Amniotic stem cell (primary cell): Measurements from ENCODE around the gene YKT6.

Source experiments
- DNase-seq: peaks from one replicate; lab custom pipeline; 2025; lab: John Stamatoyannopoulos, UW

YKT6 gene

GRCh38 chr7:44232901-44233715, 32.3 kb downstream of the YKT6 start:
- no peak for DNase-seq

GRCh38 chr7:44235066-44235465, 34.3 kb downstream of the YKT6 start:
- no peak for DNase-seq

- DNase-seq, result no peak
Observed at GRCh38 chr7:44235582-44236332, 35.0 kb downstream of the YKT6 start.

- no peak for DNase-seq
Observed at GRCh38 chr7:44236333-44236728, 35.6 kb downstream of the YKT6 start.

GRCh38 chr7:44237696-44238095, 36.9 kb downstream of the YKT6 start:
- no peak for DNase-seq

GRCh38 chr7:44238116-44238695, 37.4 kb downstream of the YKT6 start:
- no peak for DNase-seq

- no peak for DNase-seq
Observed at GRCh38 chr7:44239361-44239760, 38.6 kb downstream of the YKT6 start.

- DNase-seq, result no peak
Observed at GRCh38 chr7:44240376-44240775, 39.6 kb downstream of the YKT6 start.

GRCh38 chr7:44240983-44241510, 40.3 kb downstream of the YKT6 start:
- peak; percentile 81 for DNase-seq

- no peak for DNase-seq
Observed at GRCh38 chr7:44242091-44242490, 41.3 kb downstream of the YKT6 start.

- DNase-seq, result no peak
Observed at GRCh38 chr7:44244282-44244681, 43.5 kb downstream of the YKT6 start.

- DNase-seq, result no peak
Observed at GRCh38 chr7:44246396-44247113, 45.8 kb downstream of the YKT6 start.

GRCh38 chr7:44247868-44248651, 47.3 kb downstream of the YKT6 start:
- DNase-seq, result no peak

- no peak for DNase-seq
Observed at GRCh38 chr7:44249639-44250234, 49.0 kb downstream of the YKT6 start.

GRCh38 chr7:44251269-44251668, 50.5 kb downstream of the YKT6 start:
- DNase-seq, result no peak

- DNase-seq, result no peak
Observed at GRCh38 chr7:44251881-44252280, 51.1 kb downstream of the YKT6 start.

GRCh38 chr7:44256459-44256858, 55.7 kb downstream of the YKT6 start:
- no peak for DNase-seq

- DNase-seq, result no peak
Observed at GRCh38 chr7:44257213-44257612, 56.4 kb downstream of the YKT6 start.

- DNase-seq, result peak; percentile 73
Observed at GRCh38 chr7:44257618-44258422, 57.0 kb downstream of the YKT6 start.

- no peak for DNase-seq
Observed at GRCh38 chr7:44258423-44258760, 57.6 kb downstream of the YKT6 start.
